Mononuclear cell (primary cell): ENCODE measurements around the gene WNT7A. TPM values are rescaled to one million over a fixed set of nuclear protein-coding genes. Genes with fewer than 3 reads are reported as not detected.
"Not testable (repeated sequence)": the region's sequence is repeated elsewhere in the genome, so short reads cannot be mapped to it uniquely, and the experiment has no call there.

Source experiments
- H3K27me3 ChIP-seq: 2 replicates; pipeline ENCODE4 v1.6.0; 2011; ENCODE audit warnings: low read length, control low read depth; ENCODE audit not compliant: insufficient read depth
- H3K4me1 ChIP-seq: 2 replicates; pipeline ENCODE4 v1.5.1; 2011; ENCODE audit warnings: mild to moderate bottlenecking, low read length, control low read depth; ENCODE audit not compliant: insufficient read depth
- H3K4me3 ChIP-seq: 2 replicates; pipeline ENCODE4 v1.5.1; 2011; ENCODE audit warnings: mild to moderate bottlenecking, low read length, moderate library complexity
- H3K9me3 ChIP-seq: 2 replicates; pipeline ENCODE4 v1.5.1; 2011; ENCODE audit warnings: low read depth, mild to moderate bottlenecking, control low read depth, low read length
- total RNA-seq: library from RNA; depleted of rRNA; stranded (reverse); fragments of >200 nt; gene quantifications from one replicate; pipeline ENCODE4 v1.2.3, GENCODE V29; 2012

The WNT7A gene
- total RNA-seq, 1 donor = 4.8 TPM

DNA sequence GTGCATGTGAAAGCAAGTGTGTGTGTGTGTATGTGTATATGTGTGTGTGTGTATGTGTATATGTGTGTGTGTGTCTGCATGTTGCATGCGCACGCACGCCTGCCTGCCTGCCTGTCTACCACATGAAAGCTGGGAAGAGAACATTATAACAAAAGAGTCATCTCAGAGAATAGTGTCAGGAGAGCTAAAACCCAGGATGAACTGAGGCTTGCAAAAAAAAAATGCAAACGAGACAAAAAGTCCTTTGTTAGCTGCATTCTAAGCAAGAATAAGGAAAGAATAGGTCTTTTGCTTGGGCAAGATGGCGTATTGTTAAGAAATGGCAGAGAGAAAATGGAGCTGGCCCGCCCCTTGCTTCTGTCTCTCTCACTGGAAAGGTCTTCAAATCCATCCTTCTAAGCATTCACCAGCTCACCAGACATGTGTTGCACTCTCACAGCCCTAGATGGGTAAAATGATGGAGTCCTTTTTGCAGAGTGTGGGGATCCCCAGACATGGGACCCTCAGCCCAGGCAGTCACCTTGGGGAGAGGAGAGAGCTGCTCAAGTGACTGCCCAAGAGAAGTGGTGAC is 16.4 kb downstream of the WNT7A start:
- Histone ChIP-seq H3K9me3 (no peaks in the 10 kb centered on the region), H3K4me1 (peaks cover 21% of the 10 kb centered on the region), H3K4me3 (no peak overlapping the region), H3K27me3 (no peaks in the 10 kb centered on the region)

DNA sequence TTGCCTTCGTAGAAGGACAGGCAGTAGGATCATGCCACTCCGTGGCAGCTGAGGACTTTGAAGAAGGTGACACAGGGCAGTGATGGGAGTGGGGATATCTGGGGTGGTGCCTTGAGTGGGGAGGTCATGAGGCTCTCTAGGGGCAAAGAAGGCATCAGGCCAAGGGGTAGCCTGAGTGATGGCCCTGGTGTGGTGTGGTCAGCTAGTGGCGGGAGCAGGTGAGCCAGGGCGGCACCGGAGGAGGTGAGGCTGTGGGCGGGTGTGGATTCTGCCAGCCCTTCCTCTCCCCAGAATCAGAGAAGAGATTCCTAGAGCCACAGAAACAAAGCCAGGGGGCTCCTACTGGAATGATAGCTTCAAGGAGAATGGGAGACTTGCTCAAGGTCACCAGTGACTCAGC is 18.4 kb downstream of the WNT7A start:
- no peaks in the 10 kb centered on the region for H3K9me3 ChIP-seq
- H3K4me3 ChIP-seq = no peak overlapping the region
- H3K27me3 ChIP-seq = no peaks in the 10 kb centered on the region
- H3K4me1 ChIP-seq = peaks cover 9% of the 10 kb centered on the region

DNA sequence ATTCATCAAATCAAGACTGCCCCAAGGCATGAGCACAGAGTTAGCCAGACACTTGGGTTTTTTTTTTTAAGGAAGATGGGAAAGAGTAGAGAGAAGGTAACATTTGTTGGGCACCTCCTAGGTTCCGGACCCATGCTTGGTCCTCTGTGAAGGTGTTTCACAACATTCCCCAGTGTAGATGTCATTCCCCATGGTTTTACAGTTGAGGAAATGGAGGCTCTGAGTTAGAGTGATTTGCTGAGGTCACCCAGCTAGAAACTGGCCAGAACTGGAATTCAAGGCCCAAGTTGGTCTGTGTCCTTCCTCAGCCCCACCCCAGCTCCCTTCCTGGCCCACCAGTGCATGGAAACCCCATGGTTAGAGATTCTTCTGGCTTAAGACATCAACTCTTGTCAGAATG is 19.9 kb downstream of the WNT7A start:
- H3K4me1 ChIP-seq = no peaks in the 10 kb centered on the region
- no peaks in the 10 kb centered on the region for H3K27me3 ChIP-seq
- no peak overlapping the region for H3K4me3 ChIP-seq
- no peaks in the 10 kb centered on the region for H3K9me3 ChIP-seq

DNA sequence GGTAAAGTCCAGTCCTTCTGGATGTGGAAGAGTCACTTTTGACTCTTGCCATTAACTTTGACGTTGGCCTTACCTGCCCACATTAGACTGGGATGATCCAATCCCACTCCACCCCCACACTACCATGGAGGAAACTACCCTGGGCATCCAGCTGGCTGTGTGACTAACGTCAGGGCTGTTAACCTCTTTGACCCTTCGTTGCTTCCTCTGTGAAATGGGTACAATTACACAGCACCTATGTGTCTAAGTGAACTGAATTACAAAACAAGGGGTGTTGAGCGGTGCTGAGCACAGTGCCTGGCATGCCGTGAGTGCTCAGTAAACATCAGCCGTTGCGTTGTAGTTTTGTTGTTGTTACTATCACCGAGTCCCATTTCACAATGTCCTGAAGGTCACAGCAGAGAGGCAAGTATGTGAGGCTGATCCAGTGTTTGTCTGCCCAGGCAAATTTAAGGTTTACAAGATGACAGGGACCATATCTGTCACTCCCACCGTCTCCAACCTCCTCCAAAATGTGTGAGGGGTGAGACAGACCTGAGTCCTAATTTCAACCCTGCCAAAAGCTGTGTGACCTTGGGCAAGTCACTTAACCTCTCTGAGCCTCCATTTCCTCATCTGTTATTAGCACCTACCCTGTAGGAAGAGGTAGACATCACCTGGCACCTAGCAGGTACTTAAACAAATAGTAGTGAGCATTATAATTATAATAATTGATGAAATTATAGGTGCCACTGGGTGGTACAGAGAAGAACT is 20.9 kb downstream of the WNT7A start:
- Histone ChIP-seq H3K4me1 (no peaks in the 10 kb centered on the region), H3K27me3 (no peaks in the 10 kb centered on the region), H3K9me3 (no peaks in the 10 kb centered on the region), H3K4me3 (no peak overlapping the region)

DNA sequence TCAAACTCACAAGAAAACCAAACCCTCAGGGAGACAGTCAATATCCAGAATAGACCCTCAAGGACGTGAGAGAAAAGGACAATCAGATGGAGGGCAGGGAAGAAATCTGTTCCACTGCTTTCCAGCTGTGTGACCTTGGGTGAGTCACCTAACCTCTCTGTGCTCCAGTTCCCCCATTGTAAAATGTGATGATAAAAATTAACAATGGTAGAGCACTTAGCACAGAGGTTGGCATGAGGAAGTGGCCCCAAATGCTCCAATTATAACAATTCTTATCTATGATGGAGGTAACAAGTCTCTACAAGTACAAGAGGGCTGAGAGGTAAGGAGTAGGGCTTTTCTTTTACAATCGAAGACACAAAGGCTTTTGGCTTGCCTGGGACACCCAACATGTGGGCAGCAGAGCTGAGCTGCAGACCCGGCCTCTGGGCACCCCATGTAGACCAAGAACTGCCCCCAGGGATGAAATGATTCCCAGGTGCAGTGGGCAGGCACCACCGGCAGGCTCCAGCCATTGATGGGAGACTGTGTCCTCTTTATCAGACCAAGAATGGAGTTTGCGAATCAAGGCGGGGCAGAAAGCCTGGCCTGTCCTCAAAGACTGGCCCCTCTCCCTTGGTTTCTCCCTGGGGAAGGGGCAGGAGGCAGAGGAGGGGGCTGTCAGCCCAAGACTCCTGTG is 22.0 kb downstream of the WNT7A start:
- Histone ChIP-seq H3K27me3 (no peaks in the 10 kb centered on the region), H3K9me3 (no peaks in the 10 kb centered on the region), H3K4me1 (no peaks in the 10 kb centered on the region), H3K4me3 (no peak overlapping the region)

DNA sequence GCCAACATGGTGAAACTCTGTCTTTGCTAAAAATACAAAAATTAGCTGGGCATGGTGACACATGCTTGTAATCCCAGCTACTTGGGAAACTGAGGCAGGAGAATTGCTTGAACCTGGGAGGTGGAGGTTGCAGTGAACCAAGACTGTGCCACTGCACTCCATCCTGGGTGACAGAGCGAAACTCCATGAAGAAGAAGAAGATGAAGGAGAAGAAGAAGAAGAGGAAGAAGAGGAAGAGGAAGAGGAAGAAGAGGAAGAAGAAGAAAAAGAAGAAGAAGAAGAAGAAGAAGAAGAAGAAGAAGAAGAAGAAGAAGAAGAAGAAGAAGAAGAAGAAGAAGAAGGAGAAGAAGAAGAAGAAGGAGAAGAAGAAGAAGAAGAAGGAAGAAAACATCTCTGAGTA is 23.2 kb downstream of the WNT7A start:
- not testable (repeated sequence) for H3K4me3 ChIP-seq, H3K9me3 ChIP-seq, H3K27me3 ChIP-seq, H3K4me1 ChIP-seq

DNA sequence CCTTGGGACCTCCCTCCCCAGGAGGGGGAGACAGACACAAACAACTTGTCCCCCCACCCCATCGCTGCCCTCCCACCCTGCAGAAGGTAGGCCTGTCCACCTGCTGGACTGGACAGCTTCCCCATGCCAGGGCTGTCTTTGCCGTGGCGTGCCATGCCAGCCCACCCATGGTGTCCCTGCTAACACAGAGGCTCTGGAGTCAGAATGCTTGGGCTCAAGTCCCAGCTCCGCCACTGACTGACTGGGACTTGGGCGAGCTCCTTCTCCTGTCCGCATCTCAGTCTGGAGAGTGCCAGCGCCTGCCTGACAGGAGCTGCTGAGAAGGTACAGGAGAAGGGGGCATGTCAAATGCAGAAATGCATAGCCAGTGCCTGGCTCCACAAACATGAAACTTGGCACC is 23.9 kb downstream of the WNT7A start:
- H3K27me3 ChIP-seq = no peaks in the 10 kb centered on the region
- H3K9me3 ChIP-seq = no peaks in the 10 kb centered on the region
- no peaks in the 10 kb centered on the region for H3K4me1 ChIP-seq
- H3K4me3 ChIP-seq = no peak overlapping the region

DNA sequence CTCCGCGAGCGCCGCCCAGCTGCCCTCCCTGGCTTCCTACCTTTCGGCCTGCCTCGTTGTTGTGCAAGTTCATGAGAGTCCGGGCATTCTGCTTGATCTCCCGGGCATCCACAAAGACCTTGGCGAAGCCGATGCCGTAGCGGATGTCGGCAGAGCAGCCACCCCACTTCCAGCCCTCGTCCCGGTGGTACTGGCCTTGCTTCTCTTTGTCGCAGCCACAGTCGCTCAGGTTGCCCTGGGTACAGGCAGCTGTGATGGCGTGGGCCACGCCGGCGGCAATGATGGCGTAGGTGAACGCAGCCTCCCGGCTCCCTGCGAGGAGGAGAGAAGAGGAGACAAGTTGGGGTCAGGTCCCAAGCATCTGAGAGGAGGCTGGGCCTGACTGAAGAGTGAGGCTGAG is 25.4 kb downstream of the WNT7A start:
- Histone ChIP-seq H3K4me3 (no peak overlapping the region), H3K27me3 (no peaks in the 10 kb centered on the region), H3K9me3 (no peaks in the 10 kb centered on the region), H3K4me1 (no peaks in the 10 kb centered on the region)

DNA sequence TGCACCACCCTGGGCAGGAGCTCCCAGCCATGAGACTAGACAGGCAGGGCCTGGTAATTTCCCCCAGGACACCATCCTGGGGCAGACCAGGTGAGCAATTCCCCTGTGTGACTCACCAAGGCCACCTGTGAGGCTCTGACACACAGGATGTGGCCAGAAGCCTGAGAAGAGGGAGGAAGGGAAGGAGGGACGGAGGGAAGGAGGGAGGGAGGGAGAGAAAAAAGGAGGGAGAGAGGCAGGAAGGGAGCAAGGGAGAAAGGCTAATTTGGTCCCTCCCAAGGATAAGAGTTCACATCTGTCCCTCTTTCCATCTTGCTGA is 25.9 kb downstream of the WNT7A start:
- Histone ChIP-seq H3K27me3 (no peaks in the 10 kb centered on the region), H3K9me3 (no peaks in the 10 kb centered on the region), H3K4me1 (no peaks in the 10 kb centered on the region), H3K4me3 (no peak overlapping the region)

DNA sequence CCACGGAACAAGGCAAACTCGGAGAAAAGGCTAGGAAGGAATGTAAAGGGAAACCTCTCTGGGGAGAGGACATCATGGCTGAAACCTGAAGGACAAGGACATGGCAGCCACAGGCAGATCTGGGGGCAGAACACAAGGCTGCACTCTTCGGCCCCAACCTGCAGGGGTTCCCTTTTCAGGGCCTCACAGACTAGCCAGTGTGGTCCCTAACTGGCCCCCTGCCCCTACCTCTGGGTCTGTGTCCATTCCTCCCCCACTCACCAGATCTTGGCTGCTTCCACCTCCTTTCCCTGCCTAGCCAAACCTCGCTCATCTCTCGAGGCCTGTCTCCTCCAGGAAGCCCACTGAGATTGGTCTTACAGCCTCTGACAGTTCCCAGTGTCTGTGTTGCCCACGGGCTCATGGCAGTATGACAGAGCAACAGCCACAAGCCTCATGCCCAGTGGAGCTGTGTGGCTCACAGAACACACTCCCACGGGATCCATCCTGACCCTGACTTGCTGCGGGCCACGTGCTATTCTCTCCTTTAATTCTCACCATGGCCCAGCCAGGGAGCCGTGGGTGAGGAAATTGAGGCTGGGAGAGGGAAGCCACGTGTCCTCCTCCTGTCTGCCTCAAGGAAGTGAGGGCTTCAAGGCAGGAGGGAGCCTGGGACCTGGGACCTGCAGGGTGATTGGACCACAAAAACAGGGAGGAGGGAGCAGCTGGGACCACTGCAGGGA is 26.5 kb downstream of the WNT7A start:
- no peaks in the 10 kb centered on the region for H3K9me3 ChIP-seq
- no peak overlapping the region for H3K4me3 ChIP-seq
- H3K4me1 ChIP-seq = no peaks in the 10 kb centered on the region
- H3K27me3 ChIP-seq = no peaks in the 10 kb centered on the region

DNA sequence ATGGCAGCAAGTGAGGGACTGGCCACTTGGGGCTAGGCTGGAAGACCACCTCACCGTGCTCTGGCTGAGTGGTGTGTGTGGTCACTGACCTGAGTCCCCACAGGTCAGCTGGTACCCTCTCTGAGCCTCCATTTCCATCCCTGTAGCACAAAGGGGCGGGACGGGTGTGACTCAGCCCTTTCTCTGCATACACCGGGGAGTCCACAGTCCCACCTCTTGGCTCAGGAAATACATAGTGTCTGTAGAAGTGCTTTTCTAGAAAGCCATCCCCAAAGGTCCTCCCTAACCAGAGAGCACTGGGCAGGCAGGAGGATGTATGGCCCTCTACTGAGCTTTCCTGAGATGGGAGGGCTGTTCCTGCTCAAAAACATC is 27.2 kb downstream of the WNT7A start:
- Histone ChIP-seq H3K4me1 (no peaks in the 10 kb centered on the region), H3K4me3 (no peak overlapping the region), H3K9me3 (no peaks in the 10 kb centered on the region), H3K27me3 (no peaks in the 10 kb centered on the region)

DNA sequence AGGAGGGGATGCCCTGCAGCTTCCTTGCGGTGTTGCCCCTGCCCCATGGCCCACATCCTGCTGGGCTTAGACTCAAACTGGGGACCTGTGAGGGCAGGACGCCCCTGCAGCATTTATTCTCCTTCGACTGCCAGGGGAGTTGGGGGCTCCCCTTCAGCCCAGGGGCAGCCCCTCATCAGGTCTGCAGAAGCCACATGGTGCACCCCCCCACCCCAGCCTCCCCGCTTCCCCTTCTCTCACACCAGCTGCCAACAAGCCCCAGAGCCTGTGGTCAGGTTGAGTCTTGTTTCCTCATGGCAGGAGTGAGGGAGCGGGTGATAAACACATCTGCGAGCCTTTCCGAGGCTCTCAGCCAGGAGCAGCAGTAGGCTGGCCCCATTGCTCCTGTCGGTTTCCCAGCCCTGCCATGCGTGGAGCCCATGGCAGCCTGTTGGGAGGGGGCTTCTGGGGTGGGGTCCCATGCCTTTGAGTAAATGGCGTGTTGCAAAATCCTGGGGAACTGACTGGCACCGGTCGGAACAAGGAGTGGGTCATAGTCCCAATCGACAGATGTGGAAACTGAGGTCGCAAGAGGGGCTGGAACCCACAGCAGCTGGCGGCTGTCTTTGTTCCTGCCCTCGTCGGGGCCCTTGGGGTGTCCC is 27.8 kb downstream of the WNT7A start:
- no peaks in the 10 kb centered on the region for H3K4me1 ChIP-seq
- H3K27me3 ChIP-seq = no peaks in the 10 kb centered on the region
- H3K4me3 ChIP-seq = no peak overlapping the region
- no peaks in the 10 kb centered on the region for H3K9me3 ChIP-seq

DNA sequence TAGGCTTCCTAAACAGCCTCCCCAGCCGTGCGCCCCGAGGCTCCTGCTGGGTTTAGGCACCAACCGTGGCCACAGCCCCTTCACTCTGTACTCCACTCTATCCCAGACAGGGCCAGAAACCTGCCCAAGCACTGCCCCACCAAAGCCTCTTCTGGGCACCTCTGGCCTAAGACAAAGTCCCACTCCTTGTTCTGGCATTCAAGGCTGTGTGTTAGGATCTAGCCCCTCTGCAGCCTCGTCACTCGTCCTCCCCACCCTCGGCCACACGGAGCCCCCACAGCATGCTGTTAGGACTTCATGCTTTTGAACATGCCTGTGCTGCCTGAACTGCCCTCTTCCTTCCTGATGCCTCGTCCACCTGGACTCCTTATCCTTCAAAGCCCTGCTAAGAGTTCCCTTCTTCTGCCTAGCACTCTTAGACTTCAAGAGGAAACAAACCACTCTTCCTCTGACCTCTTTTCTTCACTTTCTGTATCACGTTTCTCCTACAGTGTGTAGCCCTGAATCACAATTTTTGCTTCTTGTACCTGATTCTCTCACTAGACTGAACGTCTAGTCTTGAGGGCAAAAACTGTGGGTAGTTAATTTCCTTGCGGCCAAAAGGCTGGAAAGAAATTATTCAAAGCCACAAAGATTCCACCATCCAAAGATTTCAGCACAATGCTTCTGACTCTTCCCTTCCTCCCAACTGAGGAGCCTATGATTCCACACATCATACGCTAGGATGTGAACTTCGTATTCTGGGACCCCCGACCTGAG is 28.6 kb downstream of the WNT7A start:
- no peaks in the 10 kb centered on the region for H3K27me3 ChIP-seq
- no peaks in the 10 kb centered on the region for H3K4me1 ChIP-seq
- H3K4me3 ChIP-seq = no peak overlapping the region
- no peaks in the 10 kb centered on the region for H3K9me3 ChIP-seq

DNA sequence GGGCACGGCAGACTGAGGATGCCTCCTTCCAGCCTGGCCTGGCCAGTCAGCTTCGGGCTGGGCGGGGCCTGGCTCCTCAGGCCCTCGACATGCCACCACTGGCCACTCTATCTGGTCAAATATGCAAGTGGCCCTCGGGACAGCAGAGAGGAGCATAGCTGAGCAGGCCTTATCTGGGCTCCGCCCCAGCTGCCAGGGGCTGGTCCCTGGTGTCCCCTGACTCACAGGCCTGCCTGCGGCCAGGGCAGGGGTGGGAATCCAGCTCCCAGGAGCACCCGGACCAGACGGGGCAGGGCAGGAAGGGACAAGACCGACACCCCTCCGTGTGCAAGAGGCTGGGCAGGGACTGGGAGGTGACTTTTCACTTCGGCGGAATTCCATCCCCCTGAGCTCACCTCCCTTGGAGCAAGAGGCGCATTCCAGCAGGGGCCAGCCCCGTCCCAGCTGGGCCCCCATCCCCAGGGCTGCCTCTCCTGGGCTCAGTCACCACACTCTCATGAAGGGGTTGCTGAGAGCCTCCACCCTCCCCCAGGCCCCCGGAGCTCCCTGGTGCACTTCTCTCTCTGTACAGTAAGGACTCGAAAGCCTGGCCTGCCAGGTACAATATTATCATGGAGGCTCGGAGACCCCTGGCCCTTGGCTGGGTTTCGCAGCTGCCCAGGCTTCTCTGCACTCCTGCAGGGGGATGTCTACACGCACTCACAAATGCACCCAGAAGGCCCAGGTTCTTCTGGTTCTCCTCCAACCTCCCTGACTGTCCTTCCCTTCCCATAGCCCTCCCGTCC is 29.5 kb downstream of the WNT7A start:
- Histone ChIP-seq H3K4me3 (no peak overlapping the region), H3K27me3 (no peaks in the 10 kb centered on the region), H3K4me1 (no peaks in the 10 kb centered on the region), H3K9me3 (no peaks in the 10 kb centered on the region)
